ENCODE data around the gene DPP6. TPM values are rescaled to one million over a fixed set of nuclear protein-coding genes. Genes with fewer than 3 reads are reported as not detected.

DPP6 gene
- total and polyA plus RNA-seq, 2 experiments from 2014 or later: not detected

- no peak overlapping the region for H3K4me2 ChIP-seq
- no peaks in the 10 kb centered on the region for H3K9me2 ChIP-seq (ENCODE audit: insufficient read depth)
- no peak for DNase-seq (ENCODE audit: low spot score)
- no peak overlapping the region for H3K4me3 Mint-ChIP-seq
- no peaks in the 10 kb centered on the region for H3F3A ChIP-seq (replicated peaks; ENCODE audit: low read depth)
- H3K4me3 ChIP-seq: no peak overlapping the region
- no peak overlapping the region for H3K27ac ChIP-seq (ENCODE audit: low read depth)
- H3K79me2 ChIP-seq (replicated peaks; ENCODE audit: insufficient read depth): no peaks in the 10 kb centered on the region
- no peaks in the 10 kb centered on the region for H3K4me1 ChIP-seq (ENCODE audit: insufficient read depth)
- H3K27me3 ChIP-seq (ENCODE audit: insufficient read depth): no peaks in the 10 kb centered on the region
- no peak overlapping the region for H2AFZ ChIP-seq
- no peaks in the 10 kb centered on the region for H3K36me3 Mint-ChIP-seq (ENCODE audit: low read depth)
- no peak overlapping the region for H3K27ac Mint-ChIP-seq
- no peaks in the 10 kb centered on the region for H4K20me1 ChIP-seq (replicated peaks; ENCODE audit: insufficient read depth)
- no peak for ATAC-seq
- TF ChIP-seq ZNF462 (CRISPR knock-in tag; IDR thresholded peaks at IDR 0.05) (no peak), POLR2AphosphoS5 (IDR thresholded peaks at IDR 0.05; ENCODE audit: low read depth) (no peak), EZH2phosphoT487 (IDR thresholded peaks at IDR 0.05; ENCODE audit: unreplicated experiment) (no peak), ZNF114 (CRISPR knock-in tag; IDR thresholded peaks at IDR 0.05) (no peak), CREB1 (CRISPR knock-in tag; IDR thresholded peaks at IDR 0.05; ENCODE audit: low read depth) (no peak), NANOG (IDR thresholded peaks at IDR 0.05; ENCODE audit: borderline replicate concordance) (no peak)
- peaks cover 2% of the 10 kb centered on the region for H3K27me3 Mint-ChIP-seq (ENCODE audit: insufficient read depth, low read depth, poor library complexity)
- no peaks in the 10 kb centered on the region; the same call in 1 of the 2 replicates for H3K36me3 ChIP-seq (ENCODE audit: insufficient read depth)
- peaks cover 9% of the 10 kb centered on the region for H3K4me1 Mint-ChIP-seq
- H3K9me3 Mint-ChIP-seq: no peaks in the 10 kb centered on the region
These were observed 165.6 kb downstream of the DPP6 start for GRCh38 chr7:154217688-154218340.

GRCh38 chr7:154231732-154232131, 179.5 kb downstream of the DPP6 start:
- Mint-ChIP-seq H3K27ac (no peak overlapping the region), H3K4me1 (no peaks in the 10 kb centered on the region), H3K4me3 (no peak overlapping the region), H3K27me3 (ENCODE audit: insufficient read depth, low read depth, poor library complexity) (no peaks in the 10 kb centered on the region), H3K36me3 (ENCODE audit: low read depth) (no peaks in the 10 kb centered on the region), H3K9me3 (no peaks in the 10 kb centered on the region)
- no peak overlapping the region for H3K4me2 ChIP-seq
- no peaks in the 10 kb centered on the region for H4K20me1 ChIP-seq (replicated peaks; ENCODE audit: insufficient read depth)
- no peak overlapping the region for H3K27ac ChIP-seq (ENCODE audit: low read depth)
- H3K36me3 ChIP-seq (ENCODE audit: insufficient read depth): peaks cover 7% of the 10 kb centered on the region; the same call in 1 of the 2 replicates
- H3F3A ChIP-seq (replicated peaks; ENCODE audit: low read depth): no peaks in the 10 kb centered on the region
- H3K4me1 ChIP-seq (ENCODE audit: insufficient read depth): no peaks in the 10 kb centered on the region
- no peaks in the 10 kb centered on the region for H3K27me3 ChIP-seq (ENCODE audit: insufficient read depth)
- H3K79me2 ChIP-seq (replicated peaks; ENCODE audit: insufficient read depth): no peaks in the 10 kb centered on the region
- DNase-seq (ENCODE audit: low spot score) (no peak), ATAC-seq (peak; percentile 96)
- H2AFZ ChIP-seq: no peak overlapping the region
- H3K9me2 ChIP-seq (ENCODE audit: insufficient read depth): no peaks in the 10 kb centered on the region
- no peak overlapping the region for H3K4me3 ChIP-seq
- no peak for TF ChIP-seq CTCF (conservative IDR thresholded peaks at IDR 0.05; ENCODE audit: low read depth in 2 of 2)
